GM21723 (cell line): Measurements from ENCODE around the gene KRT37.

Source experiments
- ATAC-seq: cut with Tn5 transposase; IDR thresholded peaks from one replicate; pipeline ENCODE4 v1.9.1; 2021; ENCODE audit warnings: mild to moderate bottlenecking, moderate library complexity; ENCODE audit not compliant: unreplicated experiment

Gene KRT37

DNA sequence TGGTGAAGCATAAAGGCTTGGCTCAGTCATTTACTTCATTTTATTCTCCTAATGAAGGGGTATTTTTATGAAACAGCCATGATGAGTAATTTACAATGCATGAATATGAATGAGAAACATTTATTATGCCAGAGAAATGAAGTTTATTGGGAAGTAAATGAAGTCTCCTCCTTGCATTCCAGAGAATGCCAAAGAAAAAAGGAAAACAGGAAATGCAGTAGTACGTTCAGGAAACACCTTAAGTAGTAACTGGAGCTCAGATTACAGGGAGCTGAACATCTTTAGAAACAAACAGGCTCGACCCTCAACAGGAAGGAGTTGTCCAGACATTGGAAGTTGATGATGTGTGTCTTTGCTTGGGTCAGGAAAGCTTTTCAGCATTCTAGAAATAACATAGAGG is 46.8 kb downstream of the KRT37 start:
- ATAC-seq: no peak
